GM19240 (cell line): ENCODE measurements around the gene SCRT2.
"Not testable (repeated sequence)": the region's sequence is repeated elsewhere in the genome, so short reads cannot be mapped to it uniquely, and the experiment has no call there.

ENCODE experiments used
- DNase-seq: peaks from one replicate; pipeline ENCODE4 v3.0.0; 2011; ENCODE audit warnings: low spot score; ENCODE audit not compliant: insufficient read length

The SCRT2 gene

GRCh38 chr20:701401-702129 lies 26.0 kb upstream of the SCRT2 start:
- no peak for DNase-seq

GRCh38 chr20:699811-700338 lies 24.3 kb upstream of the SCRT2 start:
- DNase-seq, result no peak

- no peak for DNase-seq
These were observed 23.7 kb upstream of the SCRT2 start for GRCh38 chr20:699342-699741.

GRCh38 chr20:698276-698675 lies 22.7 kb upstream of the SCRT2 start:
- no peak for DNase-seq

- no peak for DNase-seq
These were observed 22.2 kb upstream of the SCRT2 start for GRCh38 chr20:697826-698225.

- DNase-seq, result no peak
These were observed 19.7 kb upstream of the SCRT2 start for GRCh38 chr20:695165-695866.

- DNase-seq, result no peak
These were observed 18.9 kb upstream of the SCRT2 start for GRCh38 chr20:694496-694895.

- DNase-seq, result not testable (repeated sequence)
These were observed 18.2 kb upstream of the SCRT2 start for GRCh38 chr20:693786-694185.

- no peak for DNase-seq
These were observed 16.4 kb upstream of the SCRT2 start for GRCh38 chr20:692044-692443.

GRCh38 chr20:689947-690346 lies 14.3 kb upstream of the SCRT2 start:
- no peak for DNase-seq

GRCh38 chr20:689348-689747 lies 13.7 kb upstream of the SCRT2 start:
- no peak for DNase-seq

- no peak for DNase-seq
These were observed 13.2 kb upstream of the SCRT2 start for GRCh38 chr20:688809-689212.

- DNase-seq, result no peak
These were observed 12.0 kb upstream of the SCRT2 start for GRCh38 chr20:687468-688203.

GRCh38 chr20:684676-685319 lies 9.2 kb upstream of the SCRT2 start:
- DNase-seq, result no peak

GRCh38 chr20:682123-682522 lies 6.5 kb upstream of the SCRT2 start:
- DNase-seq, result no peak

GRCh38 chr20:680638-681187 lies 5.1 kb upstream of the SCRT2 start:
- no peak for DNase-seq

GRCh38 chr20:677957-678356 lies 2.4 kb upstream of the SCRT2 start:
- DNase-seq, result no peak

GRCh38 chr20:676967-677366 lies 1.4 kb upstream of the SCRT2 start:
- DNase-seq, result no peak

- DNase-seq, result no peak
These were observed 824 bp upstream of the SCRT2 start for GRCh38 chr20:676315-676937.

- DNase-seq, result no peak
These were observed 559 bp downstream of the SCRT2 start for GRCh38 chr20:675033-675452.

GRCh38 chr20:673603-674001 lies 2.0 kb downstream of the SCRT2 start:
- DNase-seq, result no peak
